Stimulated activated CD8-positive, alpha-beta memory T cell treated with anti-CD3 and anti-CD28 coated beads, Interleukin-2, amount 100 ng/mL, for 48 hours (primary cell): ENCODE data around the gene OR2F2.

Experiments
- DNase-seq, 2 donors: peaks; one replicate each; pipeline ENCODE4 v3.0.0-alpha.2; 2020; ENCODE audit warnings: low read depth in 2 of 2

The OR2F2 gene

DNA sequence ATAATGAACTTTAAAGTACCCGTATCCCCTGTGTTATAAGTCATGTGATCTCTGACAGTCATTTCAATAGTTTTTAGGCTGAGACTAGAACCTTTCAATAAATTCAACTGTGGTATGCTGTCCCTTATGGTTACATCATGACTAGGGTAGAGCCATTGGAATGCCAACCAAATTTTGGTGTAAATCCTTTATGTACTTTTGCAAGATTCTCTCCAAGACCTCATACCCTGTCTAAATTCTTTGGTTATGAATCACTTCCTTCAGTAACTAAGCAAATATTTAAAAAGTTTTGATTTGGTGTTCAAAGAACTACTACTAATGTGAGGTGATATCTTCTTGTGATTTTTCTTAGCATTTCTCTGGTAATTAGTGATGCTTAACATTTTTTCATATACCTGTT, 44.3 kb downstream of the OR2F2 start:
- DNase-seq, result no peak

DNA sequence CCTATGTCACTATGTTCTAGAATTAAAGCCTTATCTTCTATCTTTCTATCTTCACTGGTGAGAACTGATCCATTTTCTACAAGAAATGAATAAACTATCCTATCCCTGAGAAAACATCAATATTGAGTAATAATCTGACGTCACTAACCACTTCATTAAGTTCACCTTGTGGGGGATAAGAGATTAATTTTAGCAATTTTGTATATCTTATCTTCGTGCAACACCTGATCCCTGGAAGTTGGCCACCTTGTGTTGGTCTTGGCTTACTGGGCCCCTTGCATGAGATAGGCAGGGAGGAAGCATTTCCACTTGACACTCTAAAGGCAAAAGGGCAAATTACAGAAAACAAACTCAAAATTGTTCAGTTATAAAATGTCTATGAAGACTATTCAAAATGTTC, 45.0 kb downstream of the OR2F2 start:
- DNase-seq, result no peak

DNA sequence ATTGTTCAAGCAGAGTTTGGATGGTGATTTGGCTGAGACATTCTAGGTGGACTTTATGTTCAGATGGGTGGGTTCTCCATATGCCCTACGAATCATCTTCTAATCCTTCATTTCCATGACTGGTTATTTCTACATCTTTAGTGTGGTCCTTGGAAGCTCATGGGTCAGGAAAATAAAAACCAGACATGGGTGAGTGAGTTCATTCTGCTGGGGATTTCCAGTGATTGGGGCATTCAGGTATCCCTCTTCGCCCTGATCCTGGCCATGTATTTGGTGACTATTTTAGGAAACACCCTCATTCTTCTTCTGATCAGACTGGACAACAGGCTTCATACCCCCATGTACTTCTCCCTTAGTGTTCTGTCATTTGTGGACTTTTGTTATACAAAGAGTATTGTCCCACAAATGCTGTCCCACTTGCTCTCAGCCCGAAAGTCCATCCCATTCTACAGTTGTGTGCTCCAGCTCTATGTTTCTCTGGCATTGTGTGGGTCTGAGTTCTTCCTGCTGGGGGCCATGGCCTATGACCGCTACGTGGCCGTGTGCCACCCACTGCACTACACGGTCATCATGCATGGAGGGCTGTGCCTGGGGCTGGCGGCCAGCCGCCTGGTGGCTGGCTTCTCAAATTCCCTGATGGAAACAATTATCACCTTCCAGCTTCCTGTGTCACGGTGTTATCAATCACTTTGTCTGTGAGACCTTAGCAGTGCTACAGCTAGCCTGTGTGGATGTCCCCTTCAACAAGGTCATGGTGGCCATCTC, 45.9 kb downstream of the OR2F2 start:
- DNase-seq, result no peak

- no peak for DNase-seq
Observed at GRCh38 chr7:143983960-143984359, 48.9 kb downstream of the OR2F2 start.
